GM10248 (cell line): Measurements from ENCODE around the gene MUL1.

Experiments used
- CTCF ChIA-PET: fragments of 300-600 bp; sonication (Branson Sonifier 250); formaldehyde crosslinking; extraction: SDS; loops from one replicate; lab custom pipeline; 2021; ENCODE audit warnings: antibody characterized with exemption; lab: Yijun Ruan, JAX
- POLR2A ChIA-PET: fragments of 350-650 bp; sonication (Branson Sonifier 250); formaldehyde crosslinking; extraction: SDS; loops from one replicate; lab custom pipeline; 2020; ENCODE audit warnings: antibody characterized with exemption; lab: Yijun Ruan, JAX
- DNase-seq: peaks from one replicate; pipeline ENCODE4 v3.0.0; 2012; ENCODE audit errors: extremely low spot score
- TF ChIP-seq, protein P1 (sequence below): IDR thresholded peaks from 2 replicates; pipeline ENCODE4 v1.5.1; 2012; ENCODE audit warnings: mild to moderate bottlenecking, low read depth; ENCODE audit errors: extremely low read depth, missing control alignments, control extremely low read depth

Gene MUL1

DNA sequence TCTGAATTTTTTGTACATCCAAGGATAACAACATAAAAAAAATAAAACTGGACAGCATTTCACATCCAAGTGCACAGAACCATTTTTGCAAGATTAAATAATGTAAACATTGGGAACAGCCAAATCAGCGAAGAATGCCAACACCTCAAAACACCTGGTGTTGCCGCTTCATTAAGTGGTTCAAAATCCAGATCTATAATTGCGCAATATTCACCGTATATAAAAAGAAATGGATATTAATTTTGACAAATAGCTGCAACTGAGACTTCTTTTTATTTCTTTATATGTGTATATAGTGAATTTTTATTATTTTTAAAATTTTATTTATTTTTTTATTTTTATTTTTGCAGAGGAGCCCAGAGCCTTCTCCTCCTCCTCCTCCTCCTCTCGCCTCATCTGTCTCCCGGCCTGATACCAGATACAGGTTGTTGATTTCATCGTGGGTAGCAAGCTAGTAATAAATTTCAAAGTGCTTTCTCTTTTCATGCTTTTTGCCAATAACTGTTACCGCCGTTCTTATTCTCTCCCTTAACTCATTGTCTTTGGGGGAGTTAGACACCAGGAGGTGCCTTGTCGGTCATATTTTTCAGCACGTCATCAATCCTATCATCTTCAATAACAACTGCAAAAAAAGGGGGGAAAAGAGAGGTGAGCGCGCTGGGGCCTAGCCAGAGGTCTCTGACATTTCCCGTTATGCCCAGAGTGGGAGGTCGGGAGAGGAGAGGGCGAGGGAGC, 24.7 kb downstream of the MUL1 start:
- TF ChIP-seq, protein P1, sequence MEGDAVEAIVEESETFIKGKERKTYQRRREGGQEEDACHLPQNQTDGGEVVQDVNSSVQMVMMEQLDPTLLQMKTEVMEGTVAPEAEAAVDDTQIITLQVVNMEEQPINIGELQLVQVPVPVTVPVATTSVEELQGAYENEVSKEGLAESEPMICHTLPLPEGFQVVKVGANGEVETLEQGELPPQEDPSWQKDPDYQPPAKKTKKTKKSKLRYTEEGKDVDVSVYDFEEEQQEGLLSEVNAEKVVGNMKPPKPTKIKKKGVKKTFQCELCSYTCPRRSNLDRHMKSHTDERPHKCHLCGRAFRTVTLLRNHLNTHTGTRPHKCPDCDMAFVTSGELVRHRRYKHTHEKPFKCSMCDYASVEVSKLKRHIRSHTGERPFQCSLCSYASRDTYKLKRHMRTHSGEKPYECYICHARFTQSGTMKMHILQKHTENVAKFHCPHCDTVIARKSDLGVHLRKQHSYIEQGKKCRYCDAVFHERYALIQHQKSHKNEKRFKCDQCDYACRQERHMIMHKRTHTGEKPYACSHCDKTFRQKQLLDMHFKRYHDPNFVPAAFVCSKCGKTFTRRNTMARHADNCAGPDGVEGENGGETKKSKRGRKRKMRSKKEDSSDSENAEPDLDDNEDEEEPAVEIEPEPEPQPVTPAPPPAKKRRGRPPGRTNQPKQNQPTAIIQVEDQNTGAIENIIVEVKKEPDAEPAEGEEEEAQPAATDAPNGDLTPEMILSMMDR = no peak
- ChIA-PET CTCF (interaction anchor here (1.0 to 3.4 kb wide), 3 partner anchors 10 to 288 kb away, joined by 3 to 18 read pairs (median 5); no protein-coding TSS in a partner anchor), POLR2A (no interaction called here)
- no peak for DNase-seq

DNA sequence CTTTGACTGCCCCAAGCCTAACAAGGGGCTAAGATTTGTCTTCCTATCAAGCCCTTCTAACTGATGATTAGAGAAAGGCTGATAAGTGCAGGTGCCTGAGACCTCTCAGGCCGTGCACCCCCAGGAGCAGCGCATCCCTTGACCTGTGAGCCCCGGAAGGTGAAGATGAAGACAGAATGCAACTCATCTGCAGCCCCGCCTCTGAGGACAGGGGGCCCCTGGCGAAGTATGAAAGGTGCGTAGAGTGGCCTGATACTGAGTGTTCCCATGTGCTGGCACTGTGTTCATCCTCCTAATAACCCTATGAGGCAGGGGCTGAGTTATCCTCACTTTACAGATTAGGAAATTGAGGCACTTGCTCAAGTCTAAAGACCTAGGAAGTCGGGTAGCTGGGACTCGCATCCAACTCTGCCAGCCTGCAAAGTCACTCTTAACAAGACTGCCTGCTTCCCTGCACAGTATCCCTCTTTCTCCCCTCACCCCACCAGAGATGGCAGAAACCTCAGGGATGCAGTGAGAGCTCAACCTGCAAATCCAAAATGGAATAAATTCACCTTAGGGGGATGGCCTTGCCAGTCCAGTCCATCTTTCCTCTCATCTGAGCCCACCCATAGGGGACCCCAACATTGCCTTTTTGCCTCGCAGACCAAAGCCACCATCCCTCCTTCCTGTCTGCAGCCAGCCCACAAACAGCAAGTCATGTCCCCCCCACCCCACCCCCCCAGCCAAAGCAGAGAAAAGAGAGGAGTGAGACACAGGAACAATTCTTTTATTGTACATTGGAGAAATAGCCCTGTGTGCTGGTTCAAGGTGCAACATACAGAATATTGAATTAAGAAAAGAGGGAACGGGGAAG, 26.1 kb downstream of the MUL1 start:
- CTCF ChIA-PET = interaction anchor here (1.0 to 3.4 kb wide), 3 partner anchors 10 to 286 kb away, joined by 3 to 18 read pairs (median 4); no protein-coding TSS in a partner anchor
- TF ChIP-seq, protein P1 = no peak
- POLR2A ChIA-PET = interaction anchor here (0.6 kb wide), 1 partner anchor 20 kb away, joined by 3 read pairs; no protein-coding TSS in a partner anchor
- no peak for DNase-seq

DNA sequence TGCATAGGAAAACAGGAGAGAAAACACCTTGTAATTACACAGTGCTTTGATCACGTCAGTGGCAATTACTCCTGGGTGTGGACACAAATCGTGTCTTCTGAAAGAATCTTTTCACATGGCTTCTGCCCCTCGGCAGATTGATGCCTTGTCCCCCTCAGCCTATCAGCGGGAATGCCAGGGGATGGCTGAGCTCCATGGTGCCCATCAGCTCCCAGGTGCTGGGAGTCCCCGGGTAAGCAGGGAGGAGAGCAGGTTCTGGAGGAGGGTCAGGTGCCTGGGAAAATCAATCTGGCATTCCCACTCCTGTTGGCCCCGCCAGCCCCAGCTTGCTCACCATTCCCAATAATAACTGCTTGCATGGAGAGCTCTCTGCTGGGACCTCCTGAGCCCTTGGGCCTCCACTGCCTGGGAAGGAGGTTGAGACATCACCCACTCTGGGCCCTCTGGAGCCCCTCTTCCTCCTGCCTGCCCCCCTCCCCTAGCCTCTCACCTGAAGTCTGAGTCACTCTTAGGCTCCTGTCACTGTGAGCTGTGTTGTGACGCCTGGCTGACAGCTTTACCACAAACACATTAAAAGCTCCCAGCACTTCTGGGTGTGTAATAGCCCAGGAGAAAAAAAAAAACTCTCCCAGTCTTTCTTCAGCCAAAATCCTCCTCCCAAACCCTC, 26.9 kb downstream of the MUL1 start:
- TF ChIP-seq, protein P1 = no peak

DNA sequence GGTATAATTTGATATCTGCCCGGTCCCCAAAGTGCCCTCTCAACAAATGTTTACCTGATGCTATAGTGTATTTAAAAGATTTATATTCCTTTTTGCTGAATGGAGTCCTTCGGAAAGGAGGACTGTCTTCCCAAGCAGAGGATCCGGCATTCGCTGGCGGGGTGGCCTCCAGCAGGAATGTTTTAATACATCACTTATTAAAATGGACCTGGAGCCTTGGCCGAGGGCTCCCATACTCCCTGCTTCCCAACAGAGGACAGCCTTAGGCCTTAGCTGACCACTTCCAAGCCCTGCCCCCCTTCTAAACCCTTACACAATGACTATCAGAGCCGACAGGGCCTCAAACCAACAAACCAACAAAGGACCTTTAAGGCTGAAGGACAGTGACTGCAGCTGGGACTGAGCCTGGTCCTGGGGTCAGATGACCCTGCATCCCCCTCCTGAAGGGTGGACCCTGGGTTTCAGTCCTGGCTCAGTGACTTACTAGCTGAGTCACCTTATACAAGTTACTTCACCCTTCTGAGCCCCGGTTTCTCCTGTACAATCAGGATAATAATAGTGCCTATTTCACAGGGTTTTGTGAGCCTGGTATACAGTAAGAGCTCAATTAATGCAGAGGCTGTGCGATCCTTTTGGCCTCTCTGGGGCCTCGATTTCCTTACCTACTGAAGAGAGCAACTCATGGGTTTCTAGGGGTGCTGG, 27.6 kb downstream of the MUL1 start:
- DNase-seq = no peak
- TF ChIP-seq, protein P1 = no peak
- CTCF ChIA-PET = interaction anchor here (0.9 to 3.4 kb wide), 6 partner anchors 8 to 103 kb away, joined by 3 to 18 read pairs (median 4); no protein-coding TSS in a partner anchor
- POLR2A ChIA-PET = no interaction called here

More for the DNA sequence above, 26.9 kb downstream of the MUL1 start:
- ChIA-PET POLR2A (interaction anchor here (0.6 kb wide), 1 partner anchor 21 kb away, joined by 3 read pairs; no protein-coding TSS in a partner anchor), CTCF (interaction anchor here (0.9 to 3.4 kb wide), 6 partner anchors 9 to 104 kb away, joined by 3 to 18 read pairs (median 4); no protein-coding TSS in a partner anchor)
- no peak for DNase-seq

DNA sequence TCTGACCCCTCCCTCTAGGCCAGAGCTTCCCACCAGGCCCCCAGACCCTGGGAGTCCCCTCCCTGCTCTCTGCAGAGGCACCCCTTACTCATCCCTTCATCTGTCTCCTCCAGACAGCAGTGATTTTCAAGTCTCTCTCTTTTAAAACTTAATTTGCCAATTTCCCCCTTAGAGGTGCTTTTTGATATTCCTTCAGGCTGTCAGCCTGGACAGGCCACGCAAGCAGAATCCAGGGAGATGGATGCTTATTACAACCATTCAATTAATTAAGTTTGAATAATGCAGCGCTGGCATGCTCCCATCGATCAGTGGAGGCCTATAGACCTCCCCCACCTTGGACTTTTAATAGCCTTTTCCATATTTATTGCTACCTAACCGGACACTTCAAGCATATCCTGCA, 28.1 kb downstream of the MUL1 start:
- TF ChIP-seq, protein P1 = no peak
- POLR2A ChIA-PET = no interaction called here
- CTCF ChIA-PET = interaction anchor here (1.1 to 1.3 kb wide), 2 partner anchors 15 to 38 kb away, joined by 3 read pairs; no protein-coding TSS in a partner anchor
- no peak for DNase-seq
